Measurements from ENCODE around the gene C6orf136.
A peak's percentile ranks its signal among the peaks of the same experiment; 100 is the strongest.

Gene C6orf136

GRCh38 chr6:30612687-30613248 lies 34.2 kb upstream of the C6orf136 start:
- TF ChIP-seq GATA1 (IDR thresholded peaks at IDR 0.05; ENCODE audit: low read depth, low read length) (no peak), POLR2A (IDR thresholded peaks at IDR 0.05; ENCODE audit: low read length) (peak; percentile 64)
- no peak for DNase-seq

GRCh38 chr6:30613251-30614043 lies 33.5 kb upstream of the C6orf136 start:
- no peak for DNase-seq

GRCh38 chr6:30614044-30614842 lies 32.7 kb upstream of the C6orf136 start:
- no peak for TF ChIP-seq POLR2A (IDR thresholded peaks at IDR 0.05; ENCODE audit: low read length)
- no peak for TF ChIP-seq GATA1 (IDR thresholded peaks at IDR 0.05; ENCODE audit: low read depth, low read length)
- DNase-seq, result peak; percentile 52 to 65

More at GRCh38 chr6:30613251-30614043, 33.5 kb upstream of the C6orf136 start:
- TF ChIP-seq POLR2A (IDR thresholded peaks at IDR 0.05; ENCODE audit: low read length) (peak; percentile 6), GATA1 (IDR thresholded peaks at IDR 0.05; ENCODE audit: low read depth, low read length) (no peak)

- TF ChIP-seq POLR2A (IDR thresholded peaks at IDR 0.05; ENCODE audit: low read length) (peak; percentile 69), GATA1 (IDR thresholded peaks at IDR 0.05; ENCODE audit: low read depth, low read length) (no peak)
- peak; percentile 97 to 99 for DNase-seq
These were observed 32.1 kb upstream of the C6orf136 start for GRCh38 chr6:30614843-30615218.

DNA sequence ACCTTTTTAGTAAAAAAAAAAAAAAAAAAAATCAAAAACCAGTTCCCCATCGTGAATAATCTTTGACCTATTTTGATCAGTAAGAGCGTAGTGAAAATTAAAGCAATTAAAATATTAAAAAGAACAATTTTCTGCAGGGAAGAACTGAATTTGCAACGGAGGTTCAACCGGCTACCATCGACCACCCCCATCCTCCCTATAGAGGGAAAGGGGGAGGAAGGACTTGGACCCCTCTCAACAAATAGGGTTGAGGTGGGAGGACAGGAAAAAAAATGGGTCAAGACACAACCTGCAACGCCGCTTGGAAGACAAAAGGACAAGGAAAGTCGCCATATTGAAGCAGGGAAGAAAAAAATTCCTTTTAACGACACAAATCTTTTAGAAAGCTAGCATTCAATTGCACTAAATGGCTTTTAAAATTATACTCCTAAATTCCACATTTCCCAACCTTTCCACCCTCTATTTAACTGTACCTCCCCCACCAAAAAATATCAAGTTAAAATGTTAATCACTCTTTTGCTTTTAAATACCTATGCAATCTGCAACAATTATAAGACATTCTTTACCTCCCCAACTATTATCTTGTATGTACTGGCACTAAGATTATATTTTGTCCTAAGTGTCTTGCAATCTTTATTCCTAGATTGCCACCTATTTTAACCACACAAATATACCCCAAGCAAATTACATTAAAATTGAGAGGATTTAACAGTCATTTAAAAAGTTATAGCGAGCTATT lies 31.5 kb upstream of the C6orf136 start:
- peak; percentile 83 to 88 for DNase-seq
- TF ChIP-seq POLR2A (IDR thresholded peaks at IDR 0.05; ENCODE audit: low read length) (no peak), GATA1 (IDR thresholded peaks at IDR 0.05; ENCODE audit: low read depth, low read length) (no peak)

DNA sequence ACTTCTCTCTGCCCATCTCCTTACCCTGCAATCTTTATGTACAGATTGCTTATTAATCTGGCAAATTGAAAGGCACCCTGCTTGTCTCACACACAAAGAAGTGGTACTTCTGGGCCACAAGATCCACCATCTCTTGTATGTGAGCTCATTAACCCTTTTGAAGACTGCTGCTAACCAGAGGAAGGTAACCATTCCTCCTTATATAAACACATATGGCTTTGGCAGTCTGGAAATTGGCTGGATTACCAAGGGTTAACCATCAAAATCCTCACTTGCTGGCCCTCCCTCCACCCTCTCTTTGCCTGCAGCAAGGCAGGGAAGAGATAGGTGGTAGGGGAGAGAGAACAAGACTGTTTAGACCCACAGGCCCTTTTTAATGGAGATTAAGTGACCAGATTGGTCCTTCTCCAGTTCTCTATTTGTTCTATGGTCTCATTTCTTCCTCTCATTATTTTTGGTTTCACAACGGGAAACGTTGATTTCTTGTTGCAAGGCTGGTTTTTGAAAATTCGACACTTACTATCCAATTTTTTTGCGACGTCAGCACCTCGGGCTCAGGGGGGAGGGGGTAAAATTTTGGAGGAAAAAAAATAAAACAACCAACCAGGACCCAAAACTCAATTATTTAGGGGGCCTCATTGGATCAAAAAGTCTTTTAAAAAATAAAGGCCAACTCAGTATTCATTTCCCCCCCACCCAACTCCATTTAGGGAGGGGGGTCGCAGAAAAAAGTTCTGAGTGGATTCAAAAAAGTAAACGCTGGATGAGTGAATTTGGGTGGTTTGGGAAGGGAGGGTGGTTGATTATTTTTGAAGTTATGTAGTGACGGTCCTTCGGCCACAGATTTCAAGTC lies 30.7 kb upstream of the C6orf136 start:
- no peak for TF ChIP-seq GATA1 (IDR thresholded peaks at IDR 0.05; ENCODE audit: low read depth, low read length)
- TF ChIP-seq POLR2A (IDR thresholded peaks at IDR 0.05; ENCODE audit: low read length), result peak; percentile 85
- DNase-seq, result peak; percentile 85 to 86

DNA sequence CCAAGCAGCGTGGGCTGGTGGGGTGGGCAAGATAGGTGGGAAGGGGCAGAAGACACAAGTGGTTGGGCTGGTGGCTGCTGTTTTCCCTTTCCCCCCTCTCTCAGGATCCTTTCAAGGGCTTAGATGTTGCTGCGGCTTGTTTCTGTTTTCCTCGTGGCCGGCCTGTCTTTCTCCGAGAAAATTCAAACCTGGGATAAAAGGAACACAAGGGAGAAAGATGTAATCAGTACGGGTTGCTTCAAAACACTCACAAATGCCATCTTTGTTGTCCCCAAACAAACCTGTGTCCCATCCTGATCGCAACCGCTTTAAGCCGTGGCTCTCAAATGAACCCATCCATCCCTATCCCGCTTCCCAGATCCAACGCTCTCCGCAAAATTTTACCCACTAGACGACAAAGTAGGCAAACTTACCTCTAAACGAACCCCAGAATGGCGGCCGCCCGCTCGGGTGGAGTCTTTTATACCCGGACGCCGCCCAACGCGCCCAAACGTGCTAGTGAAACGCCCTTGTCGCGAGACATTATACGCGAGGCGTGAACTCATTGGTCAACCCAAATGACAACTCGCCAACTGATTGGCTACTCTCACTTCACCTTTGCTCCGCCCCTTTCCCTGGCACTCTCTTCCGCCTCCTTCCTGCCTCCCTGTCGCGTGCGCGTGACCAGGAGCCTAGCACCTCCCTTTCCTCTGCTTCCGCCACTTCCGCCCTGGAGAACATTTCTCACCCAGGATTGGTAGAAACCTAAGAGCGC lies 29.9 kb upstream of the C6orf136 start, which contains the start of gene PPP1R10:
Gene PPP1R10, minus strand, starts transcription at position 433 of the 754 bp plus-strand sequence. CDS start 7,299 bp downstream, outside the sequence.
- DNase-seq, result peak; percentile 100
- no peak for TF ChIP-seq GATA1 (IDR thresholded peaks at IDR 0.05; ENCODE audit: low read depth, low read length)
- peak; percentile 100 for TF ChIP-seq POLR2A (IDR thresholded peaks at IDR 0.05; ENCODE audit: low read length)

DNA sequence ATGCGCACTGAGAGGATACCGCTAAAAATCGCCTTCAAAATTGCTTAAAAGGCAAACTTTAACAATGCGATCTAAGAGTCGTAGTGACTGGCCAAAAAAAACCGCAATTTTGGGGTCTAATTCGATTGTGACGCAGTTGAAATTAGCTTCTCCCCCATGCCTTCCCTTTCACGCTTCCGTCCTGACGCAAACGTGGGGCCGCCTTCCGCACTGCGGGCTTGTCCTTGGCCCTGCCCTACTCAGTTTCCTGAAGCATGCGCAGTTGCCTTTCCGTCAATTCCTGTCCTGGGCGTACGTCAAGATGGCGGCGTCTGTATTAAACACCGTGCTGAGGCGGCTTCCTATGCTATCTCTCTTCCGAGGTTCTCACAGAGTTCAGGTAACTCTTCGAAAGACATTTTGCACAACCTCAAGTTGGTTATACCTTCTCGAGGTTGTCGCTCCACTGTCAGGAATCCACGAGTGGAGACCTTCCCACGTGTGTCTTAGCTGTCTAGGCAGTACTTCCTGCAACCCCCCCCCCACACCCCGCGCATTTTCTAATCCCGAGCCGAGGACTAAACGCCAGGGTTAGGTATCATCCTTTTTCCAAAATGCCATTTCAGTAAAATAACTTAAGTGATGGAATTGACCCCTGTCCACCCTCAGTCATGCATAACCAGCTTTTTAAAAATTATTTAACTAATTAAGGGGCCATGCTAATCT lies 29.2 kb upstream of the C6orf136 start, which contains the start of gene MRPS18B:
Gene MRPS18B, plus strand, starts transcription at position 276 of the 705 bp plus-strand sequence. Its CDS starts 26 bp downstream, at position 302.
- TF ChIP-seq POLR2A (IDR thresholded peaks at IDR 0.05; ENCODE audit: low read length), result peak; percentile 55
- no peak for TF ChIP-seq GATA1 (IDR thresholded peaks at IDR 0.05; ENCODE audit: low read depth, low read length)
- peak; percentile 98 to 99 for DNase-seq

- no peak for TF ChIP-seq POLR2A (IDR thresholded peaks at IDR 0.05; ENCODE audit: low read length)
- no peak for TF ChIP-seq GATA1 (IDR thresholded peaks at IDR 0.05; ENCODE audit: low read depth, low read length)
- DNase-seq, result peak; percentile 38 to 58
These were observed 28.6 kb upstream of the C6orf136 start for GRCh38 chr6:30618270-30618797.

DNA sequence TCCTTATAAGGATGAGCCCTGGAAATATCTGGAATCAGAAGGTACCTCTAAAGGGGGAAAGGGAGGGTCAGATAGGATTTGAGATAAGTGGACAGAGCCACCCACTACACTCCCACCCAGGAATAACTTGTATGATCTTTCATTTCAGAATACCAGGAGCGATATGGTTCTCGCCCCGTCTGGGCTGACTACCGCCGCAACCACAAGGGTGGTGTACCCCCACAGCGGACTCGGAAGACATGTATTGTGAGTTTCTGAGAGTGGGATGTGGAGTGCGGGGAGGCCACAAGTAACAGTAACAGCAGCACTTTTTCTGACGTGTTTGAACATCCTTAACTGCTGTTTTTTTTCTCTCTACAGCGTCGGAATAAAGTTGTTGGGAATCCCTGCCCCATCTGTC lies 27.4 kb upstream of the C6orf136 start:
- TF ChIP-seq GATA1 (IDR thresholded peaks at IDR 0.05; ENCODE audit: low read depth, low read length), result no peak
- TF ChIP-seq POLR2A (IDR thresholded peaks at IDR 0.05; ENCODE audit: low read length), result no peak
- no peak for DNase-seq

DNA sequence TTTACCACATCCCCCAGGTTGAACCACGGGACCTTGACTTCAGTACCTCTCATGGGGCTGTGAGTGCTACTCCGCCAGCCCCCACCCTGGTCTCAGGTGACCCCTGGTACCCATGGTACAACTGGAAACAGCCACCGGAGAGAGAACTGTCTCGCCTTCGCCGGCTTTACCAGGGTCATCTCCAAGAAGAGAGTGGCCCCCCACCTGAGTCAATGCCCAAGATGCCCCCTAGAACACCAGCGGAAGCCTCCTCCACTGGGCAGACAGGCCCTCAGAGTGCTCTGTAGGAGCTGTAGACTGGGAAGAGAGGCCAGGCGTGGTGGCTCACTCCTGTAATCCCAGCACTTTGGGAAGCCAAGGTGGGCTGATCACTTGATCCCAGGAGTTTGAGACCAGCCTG lies 21.4 kb upstream of the C6orf136 start:
- DNase-seq, result no peak
- TF ChIP-seq GATA1 (IDR thresholded peaks at IDR 0.05; ENCODE audit: low read depth, low read length), result no peak
- no peak for TF ChIP-seq POLR2A (IDR thresholded peaks at IDR 0.05; ENCODE audit: low read length)
